SKM-1 (cell line): ENCODE measurements around the gene ZNF134.
A peak's percentile ranks its signal among the peaks of the same experiment; 100 is the strongest.

Source experiments
- DNase-seq: peaks from one replicate; lab custom pipeline; 2025; ENCODE audit not compliant: unreplicated experiment; lab: John Stamatoyannopoulos, UW

Gene ZNF134

DNA sequence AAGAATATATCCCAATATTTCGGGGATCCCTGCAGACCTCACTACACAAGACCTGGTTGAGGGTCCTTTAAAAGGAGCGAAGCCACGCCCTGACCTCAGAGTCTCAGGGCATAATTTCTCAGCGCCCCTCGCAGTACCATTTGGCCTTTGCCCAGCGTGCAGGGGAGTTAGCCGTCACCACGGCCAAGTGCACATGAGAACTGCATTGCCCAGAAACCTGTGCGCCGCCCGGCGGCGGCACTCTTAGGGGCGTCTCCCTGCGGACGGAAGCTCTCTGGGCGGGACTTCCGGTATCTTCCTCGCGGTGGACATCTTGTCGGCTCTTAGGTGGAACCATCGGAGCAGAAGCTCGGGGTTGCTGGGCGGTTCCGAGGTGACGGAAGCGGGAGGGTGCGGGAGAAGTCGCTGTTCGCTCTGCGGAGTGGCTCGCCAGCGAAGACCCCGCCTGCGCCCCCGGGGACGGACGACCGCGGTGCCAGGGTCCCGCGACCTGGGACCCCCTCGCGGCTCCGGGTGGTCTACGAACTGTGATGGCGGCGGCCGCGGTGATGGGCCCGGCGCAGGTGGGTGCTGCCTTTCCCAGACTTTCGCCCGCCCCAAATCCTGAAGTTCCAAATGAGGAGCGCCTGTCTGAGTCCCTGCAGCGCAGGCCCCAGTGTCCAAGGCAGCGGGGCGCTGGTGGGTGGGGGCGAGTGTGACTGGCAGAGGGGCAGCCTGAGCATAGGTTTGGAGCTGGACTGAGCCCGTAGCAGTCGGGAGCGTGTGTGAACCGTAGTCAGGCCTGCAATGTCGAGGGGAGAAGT lies at the start of gene ZNF134:
Gene ZNF134, plus strand, starts transcription at position 302 of the 803 bp plus-strand sequence. CDS start 5,227 bp downstream, outside the sequence.
- peak; percentile 26 for DNase-seq

DNA sequence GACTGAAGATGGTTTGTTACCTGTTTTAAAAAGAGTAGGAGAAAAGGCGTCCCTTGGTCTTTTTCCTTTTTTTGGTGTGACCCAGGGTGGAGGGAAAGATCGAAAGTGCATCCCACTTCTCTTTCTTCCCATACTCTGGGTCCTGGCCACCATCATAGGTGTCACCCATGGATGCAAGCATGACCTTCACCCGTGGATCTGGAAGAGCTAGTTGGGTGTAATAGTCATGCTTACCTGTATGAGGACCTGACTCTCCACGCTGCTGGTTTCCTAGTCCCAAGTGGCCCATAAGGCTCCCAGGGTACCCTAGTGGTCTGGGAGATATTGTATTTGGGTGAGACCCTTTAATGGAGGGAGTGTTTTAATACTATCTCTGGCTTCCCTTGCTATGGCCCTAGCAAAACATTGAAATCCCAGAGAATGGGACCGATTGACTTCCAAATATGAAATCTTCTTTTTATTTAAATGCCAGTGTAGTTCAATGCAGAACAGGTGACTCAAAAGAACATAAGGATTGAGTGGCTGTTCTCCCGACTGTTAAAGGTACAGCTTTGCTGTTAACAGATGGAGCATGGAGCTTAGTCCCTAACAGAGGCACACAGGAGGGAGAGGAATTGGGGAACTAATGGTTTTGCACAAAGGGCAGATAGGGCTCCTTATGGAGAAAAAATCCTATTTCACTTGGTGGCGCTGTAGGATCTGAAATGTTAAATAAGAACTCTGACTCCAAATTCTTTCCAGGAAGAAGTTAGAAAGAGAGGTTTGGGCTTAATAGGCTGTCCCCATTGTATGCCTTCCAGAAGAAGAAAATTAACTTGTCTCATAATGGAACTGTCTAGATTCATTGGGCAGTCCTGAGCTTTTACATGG lies 47.4 kb upstream of the ZNF134 start:
- no peak for DNase-seq

DNA sequence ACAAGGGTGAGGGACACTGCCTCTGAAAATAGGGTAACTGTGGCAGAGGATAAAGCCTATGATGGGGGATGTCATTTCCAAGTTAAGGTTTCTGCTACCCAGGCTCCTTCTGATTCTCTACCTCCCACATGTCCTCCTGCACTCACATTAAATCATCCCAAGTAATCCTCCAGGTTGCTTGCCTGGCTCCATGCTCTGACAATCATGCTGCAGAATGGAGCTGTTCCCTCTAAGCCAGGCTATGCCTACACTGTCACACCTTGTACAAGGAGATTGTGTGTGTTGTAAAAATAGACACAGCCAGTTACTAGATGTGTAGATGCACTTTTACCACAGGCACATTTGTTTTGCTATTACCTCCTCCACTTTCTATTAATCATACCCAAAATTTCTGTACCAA lies 43.3 kb upstream of the ZNF134 start:
- no peak for DNase-seq

DNA sequence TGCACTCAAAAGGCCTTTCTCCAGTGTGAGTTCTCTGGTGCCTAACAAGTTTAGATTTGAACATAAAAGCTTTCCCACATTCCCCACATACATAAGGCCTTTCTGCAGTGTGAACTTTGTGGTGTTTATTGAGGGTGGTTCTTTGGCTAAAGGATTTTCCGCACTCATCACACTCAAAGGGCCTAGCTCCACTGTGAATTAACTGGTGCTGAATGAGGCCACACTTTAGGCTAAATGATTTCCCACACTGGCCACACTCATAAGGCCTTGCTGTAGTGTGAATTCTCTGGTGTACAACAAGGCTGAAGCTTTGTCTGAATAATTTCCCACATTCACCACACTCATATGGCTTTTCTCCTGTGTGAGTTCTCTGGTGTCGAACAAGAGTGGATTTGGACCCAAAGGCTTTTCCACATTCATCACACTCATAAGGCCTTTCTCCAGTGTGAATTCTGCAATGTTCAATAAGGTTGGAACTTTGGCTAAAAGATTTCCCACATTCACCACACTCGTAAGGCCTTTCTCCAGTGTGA lies 41.6 kb upstream of the ZNF134 start:
- no peak for DNase-seq

DNA sequence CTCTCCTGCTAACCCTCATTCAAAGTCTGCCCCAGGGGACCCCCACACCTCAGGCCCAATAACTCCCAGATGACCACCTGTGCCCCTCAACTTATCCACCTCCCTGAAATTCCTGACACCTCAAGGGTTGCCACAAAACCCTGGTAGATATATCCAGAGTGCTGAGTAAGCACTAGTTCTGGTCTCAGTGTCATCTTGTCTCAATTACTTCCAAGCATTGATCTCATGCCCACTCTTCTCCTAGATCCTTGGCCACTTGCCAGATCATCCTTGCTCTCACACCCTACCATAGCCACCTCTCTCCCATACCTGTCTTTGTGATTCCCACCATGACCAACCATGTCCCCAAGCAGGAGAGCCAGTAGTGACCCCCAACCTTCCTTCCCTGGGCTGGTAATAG lies 37.4 kb upstream of the ZNF134 start:
- no peak for DNase-seq

DNA sequence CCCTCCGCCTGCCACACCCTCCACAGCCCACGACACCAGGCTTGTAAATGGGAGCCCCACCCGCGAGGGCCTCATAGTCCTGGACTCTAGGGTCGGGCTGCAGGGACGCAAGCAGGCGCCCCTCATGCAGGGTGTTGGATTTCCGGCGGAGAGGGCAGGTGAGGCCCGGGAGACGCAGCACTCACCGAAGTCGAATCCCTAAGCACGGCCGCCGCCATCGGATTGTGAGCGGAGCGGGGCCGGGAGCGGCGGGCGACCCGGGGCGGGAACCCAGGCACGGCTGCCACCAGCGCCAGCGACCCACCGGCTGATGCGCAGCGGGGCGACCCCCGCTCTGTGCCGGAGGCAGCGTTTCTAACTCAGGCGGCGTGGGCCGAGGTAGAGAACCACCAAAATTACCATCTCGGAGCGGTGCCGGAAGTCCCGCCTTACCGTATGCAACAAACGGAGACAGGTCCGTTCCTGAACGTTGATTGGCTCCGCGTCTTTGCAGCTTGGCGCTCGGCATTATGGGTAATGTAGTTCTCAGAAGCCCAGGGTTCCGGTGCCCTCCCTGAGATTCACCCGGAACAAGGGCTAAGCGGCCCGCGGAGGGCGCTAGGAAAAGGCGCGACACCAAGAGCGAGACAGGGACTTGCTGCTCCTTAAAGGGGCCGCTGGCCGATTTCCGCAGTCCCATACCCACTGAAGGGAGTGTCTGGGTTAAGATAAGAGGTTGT lies 35.4 kb upstream of the ZNF134 start, which contains the start of gene ZNF416:
Gene ZNF416, minus strand, starts transcription at position 425 of the 719 bp plus-strand sequence. Its CDS starts 207 bp downstream, at position 218.
- DNase-seq = peak; percentile 80

DNA sequence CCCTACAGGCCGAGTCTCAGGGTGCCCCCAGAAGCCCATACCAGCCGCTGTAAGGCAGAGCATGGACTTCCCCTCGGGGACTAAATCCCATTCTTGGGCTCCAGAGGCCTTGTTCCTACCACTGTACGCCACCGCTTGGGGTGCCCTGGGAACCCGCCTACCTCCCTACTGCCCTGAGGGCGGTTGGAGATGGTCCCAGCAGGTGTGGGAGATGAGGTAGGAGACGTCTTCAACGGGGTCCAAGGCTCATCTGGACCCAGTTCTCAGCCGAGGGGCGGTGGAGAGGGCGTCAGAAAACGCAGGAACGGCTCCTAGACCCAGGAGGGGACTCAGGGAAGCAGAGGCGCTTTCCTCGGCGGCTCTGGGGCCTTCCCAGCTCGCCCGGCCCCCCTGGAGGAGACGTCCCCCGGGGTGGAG lies 30.9 kb upstream of the ZNF134 start:
- no peak for DNase-seq

DNA sequence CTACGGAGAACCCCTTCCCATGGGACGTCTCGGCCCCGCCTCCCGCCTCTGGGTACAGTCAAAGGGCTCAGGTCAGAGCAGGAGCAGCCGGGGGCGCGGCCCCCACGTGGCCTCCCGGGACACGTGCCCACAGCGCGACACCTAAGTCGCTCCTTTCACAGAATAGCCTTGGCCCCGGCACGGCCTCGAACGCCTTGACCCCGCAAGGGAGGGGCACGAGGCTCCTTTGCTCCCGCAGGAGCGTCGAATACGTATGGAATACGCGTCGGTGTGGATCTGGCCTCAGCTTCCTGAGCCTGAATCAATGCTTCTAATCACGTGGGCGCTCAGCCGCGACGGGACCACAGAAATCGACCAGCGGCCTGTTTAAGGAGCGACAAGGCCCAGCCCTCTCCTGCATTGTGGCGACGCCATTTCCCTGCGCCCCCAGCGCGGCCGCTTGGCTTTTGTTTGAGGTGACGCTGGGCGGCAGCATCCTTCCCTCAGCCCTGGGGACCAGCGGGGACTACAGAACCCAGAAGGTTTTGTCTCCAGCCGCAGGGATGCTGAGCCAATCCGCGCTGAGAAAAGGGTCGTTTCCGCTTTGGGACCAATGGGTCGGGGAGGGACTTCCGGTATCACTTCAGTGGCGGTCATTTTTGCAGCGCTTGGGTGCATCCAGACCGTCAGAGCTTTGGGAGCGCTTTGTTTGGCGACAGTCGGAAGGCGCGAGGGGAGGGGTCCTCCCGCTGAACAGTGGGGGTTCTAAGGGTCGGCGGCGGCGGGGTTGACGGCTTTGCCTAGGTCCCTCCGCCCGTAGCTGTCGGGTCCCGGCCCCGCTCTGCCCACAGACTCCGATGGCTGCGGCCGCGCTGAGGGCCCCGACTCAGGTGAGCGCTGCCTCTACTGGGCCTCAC lies 30.3 kb upstream of the ZNF134 start, which contains the start of gene ZIK1:
Gene ZIK1, plus strand, starts transcription at position 625 of the 896 bp plus-strand sequence. Its CDS starts 212 bp downstream, at position 837.
- peak; percentile 80 for DNase-seq

DNA sequence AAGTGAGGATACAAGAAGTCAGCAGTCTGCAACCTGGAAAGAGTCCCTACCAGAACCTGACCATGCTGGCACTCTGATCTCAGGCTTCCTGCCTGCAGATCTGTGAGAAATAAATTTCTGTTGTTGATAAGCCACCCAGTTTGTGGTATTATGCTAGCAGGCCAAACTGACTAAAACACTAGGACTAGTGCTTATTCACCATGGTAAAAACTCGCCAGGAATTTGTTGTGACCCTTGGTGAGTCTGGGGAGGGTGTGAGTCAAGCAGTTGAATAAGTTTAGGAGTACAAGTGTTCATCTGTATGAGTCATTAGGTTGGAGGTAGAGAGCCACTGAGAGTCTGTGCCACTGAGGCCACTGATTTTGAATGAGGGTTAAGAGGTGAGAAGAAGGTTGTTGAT lies 26.5 kb upstream of the ZNF134 start:
- DNase-seq = no peak

DNA sequence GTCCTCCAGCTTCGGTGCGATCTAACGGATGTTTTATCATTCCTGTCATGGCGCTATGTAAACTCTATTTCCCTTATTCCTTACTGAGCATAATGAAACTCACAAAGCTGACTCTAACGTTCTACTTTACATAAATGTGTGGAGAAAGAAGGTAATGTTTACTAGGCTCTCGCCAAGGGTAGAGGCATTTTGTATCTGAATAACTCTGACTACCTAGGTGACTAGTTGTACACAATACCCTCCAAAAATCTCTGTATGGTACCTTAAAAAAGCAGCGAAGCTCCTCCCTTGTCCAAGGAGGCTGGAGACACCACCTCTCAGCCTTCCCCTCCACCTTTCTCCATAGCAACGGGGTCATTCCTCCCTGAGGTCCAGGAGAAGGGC lies 14.7 kb upstream of the ZNF134 start:
- no peak for DNase-seq

DNA sequence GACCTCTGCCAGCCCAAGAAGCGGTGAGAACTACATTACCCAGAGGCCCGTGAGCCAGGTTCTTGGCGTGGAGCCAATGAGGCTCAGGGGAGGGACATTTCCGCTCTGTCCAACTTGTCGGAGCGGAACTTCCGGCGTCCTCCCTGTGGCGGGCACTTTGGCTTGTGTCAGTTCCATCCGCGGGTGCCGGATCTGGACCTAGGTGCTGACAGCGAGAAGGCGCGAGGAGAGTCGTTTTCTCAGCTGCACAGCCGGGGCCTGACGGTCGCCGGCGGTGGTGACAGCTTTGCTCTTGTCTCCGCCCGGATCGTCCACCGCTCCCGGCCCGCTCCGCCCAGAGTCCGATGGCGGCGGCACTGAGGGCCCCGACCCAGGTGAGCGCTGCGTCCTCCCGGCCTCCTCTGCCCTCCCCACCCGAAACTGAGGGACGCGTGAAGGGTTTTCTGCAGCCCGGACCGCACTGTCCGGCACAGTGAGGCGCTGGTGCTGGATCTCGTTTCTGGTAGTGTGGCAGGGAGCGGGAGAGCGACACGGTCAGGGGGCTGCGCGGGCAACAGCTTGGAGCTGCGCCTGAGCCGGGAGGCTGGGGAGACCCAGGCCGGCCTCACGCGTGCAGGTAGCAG lies 14.2 kb upstream of the ZNF134 start, which contains the start of gene ZNF530:
Gene ZNF530, plus strand, starts transcription at position 125 of the 623 bp plus-strand sequence. CDS start 4,461 bp downstream, outside the sequence.
- peak; percentile 19 for DNase-seq

DNA sequence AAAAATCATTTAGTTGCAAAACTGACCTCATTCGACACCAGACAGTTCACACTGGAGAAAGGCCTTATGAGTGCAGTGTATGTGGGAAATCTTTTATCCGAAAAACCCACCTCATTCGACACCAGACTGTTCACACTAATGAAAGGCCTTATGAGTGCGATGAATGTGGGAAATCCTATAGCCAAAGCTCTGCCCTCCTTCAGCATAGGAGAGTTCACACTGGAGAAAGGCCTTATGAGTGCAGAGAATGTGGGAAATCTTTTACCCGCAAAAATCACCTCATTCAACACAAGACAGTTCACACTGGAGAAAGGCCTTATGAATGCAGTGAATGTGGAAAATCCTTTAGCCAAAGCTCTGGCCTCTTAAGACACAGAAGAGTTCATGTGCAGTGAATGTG lies 7.1 kb upstream of the ZNF134 start:
- DNase-seq = no peak

DNA sequence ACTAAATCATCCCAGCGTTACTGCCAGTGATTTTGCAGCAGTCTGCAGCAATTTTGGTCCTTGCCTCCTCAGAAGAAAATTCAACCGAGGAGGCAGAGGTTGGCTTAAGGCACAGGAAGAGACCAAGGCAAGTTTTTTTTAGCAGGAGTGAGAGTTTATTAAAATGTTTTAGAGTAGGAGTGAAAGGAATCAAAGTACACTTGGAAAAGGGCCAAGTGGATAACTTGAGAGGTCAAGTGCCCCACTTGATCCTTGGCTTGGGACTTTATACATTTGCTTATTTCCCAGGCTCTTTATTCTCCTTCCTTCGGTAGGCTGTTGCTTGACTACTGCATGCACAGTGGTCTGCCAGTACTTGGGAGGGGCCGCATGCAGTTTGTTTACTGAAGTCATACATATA lies 2.9 kb upstream of the ZNF134 start:
- DNase-seq = no peak

DNA sequence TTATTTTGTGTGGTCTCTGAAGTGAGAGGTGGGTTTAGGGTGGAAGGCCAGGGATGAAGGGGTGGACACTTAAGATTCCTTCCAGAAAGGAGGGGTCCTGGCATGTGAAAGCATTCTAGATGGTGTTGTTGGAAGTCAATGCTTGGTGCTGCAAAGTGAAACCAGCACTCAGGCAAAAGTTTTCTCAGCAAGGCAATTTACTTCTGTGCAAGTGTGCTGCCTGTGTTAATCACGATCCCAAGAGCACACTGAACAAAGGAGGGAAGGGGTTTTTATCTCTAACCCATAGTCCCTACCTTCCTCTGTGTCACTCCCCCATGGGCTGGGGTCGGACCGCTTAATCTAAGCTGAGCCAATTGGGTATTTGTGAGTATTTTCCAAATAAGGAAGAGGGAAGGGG lies 1.3 kb downstream of the ZNF134 start:
- DNase-seq = no peak

DNA sequence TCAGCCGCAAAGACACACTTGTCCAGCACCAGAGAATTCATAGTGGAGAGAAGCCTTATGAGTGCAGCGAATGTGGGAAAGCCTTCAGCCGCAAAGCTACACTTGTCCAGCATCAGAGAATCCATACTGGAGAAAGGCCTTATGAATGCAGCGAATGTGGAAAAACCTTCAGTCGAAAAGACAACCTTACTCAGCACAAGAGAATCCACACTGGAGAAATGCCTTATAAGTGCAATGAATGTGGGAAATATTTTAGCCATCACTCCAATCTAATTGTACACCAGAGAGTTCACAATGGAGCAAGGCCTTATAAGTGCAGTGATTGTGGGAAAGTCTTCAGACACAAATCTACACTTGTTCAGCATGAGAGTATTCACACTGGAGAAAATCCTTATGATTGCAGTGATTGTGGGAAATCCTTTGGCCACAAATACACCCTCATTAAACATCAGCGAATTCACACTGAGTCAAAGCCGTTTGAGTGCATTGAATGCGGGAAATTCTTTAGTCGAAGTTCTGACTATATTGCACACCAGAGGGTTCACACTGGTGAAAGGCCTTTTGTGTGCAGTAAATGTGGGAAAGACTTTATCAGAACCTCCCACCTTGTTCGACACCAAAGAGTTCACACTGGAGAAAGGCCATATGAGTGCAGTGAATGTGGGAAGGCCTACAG lies 6.8 kb downstream of the ZNF134 start:
- no peak for DNase-seq

DNA sequence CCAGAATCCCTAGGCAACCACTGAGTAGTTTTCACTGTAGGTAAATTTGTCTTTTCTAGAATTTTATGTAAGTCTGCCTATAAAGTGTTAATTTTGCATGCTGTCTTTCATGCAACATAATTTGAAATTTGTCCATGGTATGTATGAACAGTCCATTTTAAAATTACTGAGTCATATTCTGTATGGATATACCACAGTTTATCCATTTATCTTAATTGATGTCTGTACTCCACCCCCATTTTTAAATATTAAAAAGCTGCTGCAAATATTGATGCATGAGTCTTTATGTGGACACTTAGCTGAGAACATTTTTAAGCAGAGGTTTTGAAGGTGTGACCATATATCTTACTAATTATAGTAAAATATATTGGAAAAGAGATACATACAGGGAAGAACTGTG lies 9.0 kb downstream of the ZNF134 start:
- no peak for DNase-seq

DNA sequence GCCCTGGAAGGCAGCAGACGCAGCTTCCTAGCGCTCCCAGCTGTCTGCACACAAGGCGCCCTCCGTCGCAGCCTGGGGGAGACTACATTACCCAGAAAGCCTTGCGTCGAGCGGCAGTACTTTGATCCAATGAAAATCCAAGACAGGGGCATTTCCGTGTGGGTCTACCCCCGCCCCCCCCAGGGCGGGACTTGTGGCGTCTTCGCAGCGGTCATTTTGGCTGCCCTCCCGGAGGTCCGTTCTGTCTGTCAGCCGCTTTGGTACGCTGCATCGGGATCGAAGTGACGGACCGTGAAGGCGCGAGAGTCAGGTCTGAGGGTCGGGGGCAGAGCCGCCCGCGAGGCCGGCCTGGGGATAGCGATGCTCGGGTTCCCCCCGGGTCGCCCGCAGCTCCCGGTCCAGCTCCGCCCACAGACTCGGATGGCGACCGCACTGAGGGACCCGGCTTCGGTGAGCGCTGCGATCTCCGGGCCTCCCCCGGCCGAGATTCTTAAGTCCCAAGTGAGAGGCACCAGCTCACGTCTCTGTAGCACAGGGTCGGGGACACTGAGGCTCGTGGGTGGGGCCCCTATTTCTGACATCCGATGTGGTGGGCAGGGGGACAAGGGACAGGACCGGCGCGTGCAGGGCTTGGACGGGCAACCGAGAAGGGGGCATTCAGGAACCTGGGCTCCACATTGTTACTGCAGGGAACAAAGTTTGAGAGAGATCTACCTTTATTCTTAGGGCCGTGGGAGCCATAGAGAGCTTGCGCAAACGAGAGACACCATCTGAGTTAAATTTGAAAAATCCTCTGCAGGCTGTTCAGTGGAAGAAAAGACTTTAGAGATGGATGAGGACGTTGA lies 19.2 kb downstream of the ZNF134 start, which contains the start of gene ZNF211:
Gene ZNF211, plus strand, starts transcription at position 182 of the 845 bp plus-strand sequence. Its CDS starts 179 bp downstream, at position 361.
- peak; percentile 46 for DNase-seq

DNA sequence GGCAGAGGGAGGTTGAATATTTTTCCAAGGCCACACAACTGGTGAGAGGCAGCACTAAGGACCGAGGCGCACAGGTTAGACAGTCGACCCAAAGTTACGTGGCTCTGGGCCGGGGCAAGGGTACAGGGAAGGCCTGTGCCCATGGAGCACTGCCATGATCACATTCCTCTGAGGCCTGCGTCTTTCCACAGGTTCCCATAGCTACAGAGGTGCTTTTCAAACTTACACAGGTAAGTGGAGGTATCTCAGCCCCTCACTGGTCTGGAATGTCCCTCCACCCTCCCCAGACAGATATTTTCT lies 19.7 kb downstream of the ZNF134 start:
- DNase-seq = no peak
